IMR-90 (cell line): ENCODE measurements around the gene GFM2. TPM values are rescaled to one million over a fixed set of nuclear protein-coding genes. Genes with fewer than 3 reads are reported as not detected.
"Not testable (repeated sequence)": the region's sequence is repeated elsewhere in the genome, so short reads cannot be mapped to it uniquely, and the experiment has no call there.

Experiments
- ATAC-seq: fragments of 200-7000 bp; cut with Tn5 transposase; 2 replicates; pipeline ENCODE4 v1.9.1; 2020; ENCODE audit warnings: low read depth, mild to moderate bottlenecking, moderate library complexity
- BruUV-seq: library from RNA; stranded (reverse); fragments of 400-500 nt; replicated peaks from 2 replicates; lab custom pipeline; 2021; lab: Mats Ljungman, UMichigan
- CTCF ChIA-PET: fragments of 300-600 bp; formaldehyde crosslinking; extraction: SDS; loops from one replicate; lab custom pipeline; 2021; ENCODE audit warnings: antibody characterized with exemption; lab: Yijun Ruan, JAX
- POLR2A ChIA-PET: fragments of 300-600 bp; sonication (Branson Sonifier 250); formaldehyde crosslinking; loops from one replicate; lab custom pipeline; 2022; ENCODE audit warnings: antibody characterized with exemption; ENCODE audit not compliant: unreplicated experiment; lab: Charles Lee
- DNase-seq: peaks from one replicate; pipeline ENCODE4 v3.0.0; 2013
- H2AFZ ChIP-seq: replicated peaks from 2 replicates; pipeline ENCODE3; 2013; ENCODE audit warnings: low read length, mild to moderate bottlenecking; ENCODE audit not compliant: poor library complexity
- H2AK5ac ChIP-seq: 2 replicates; pipeline ENCODE4 v1.6.1; 2013; ENCODE audit warnings: low read depth, low read length, inconsistent platforms
- H2AK9ac ChIP-seq: replicated peaks from 2 replicates; pipeline ENCODE3; 2013; ENCODE audit warnings: mild to moderate bottlenecking, low read depth, low read length, moderate library complexity; ENCODE audit not compliant: poor library complexity
- H2BK120ac ChIP-seq: 2 replicates; pipeline ENCODE4 v1.6.1; 2013; ENCODE audit warnings: low read depth, low read length, inconsistent platforms
- H2BK15ac ChIP-seq: 3 replicates; pipeline ENCODE4 v1.6.1; 2013; ENCODE audit warnings: low read depth, low read length, inconsistent platforms
- H2BK20ac ChIP-seq: 2 replicates; pipeline ENCODE4 v1.6.1; 2013; ENCODE audit warnings: low read depth, mild to moderate bottlenecking, inconsistent platforms, low read length, moderate library complexity
- H2BK5ac ChIP-seq: 2 replicates; pipeline ENCODE4 v1.6.1; 2013; ENCODE audit warnings: mild to moderate bottlenecking, low read depth, low read length, inconsistent platforms; ENCODE audit not compliant: poor library complexity, severe bottlenecking
- H3K14ac ChIP-seq: replicated peaks from 2 replicates; pipeline ENCODE4 v1.6.1; 2013; ENCODE audit warnings: low read depth, low read length, inconsistent platforms
- H3K18ac ChIP-seq: 2 replicates; pipeline ENCODE4 v1.6.1; 2013; ENCODE audit warnings: low read depth, low read length, control low read depth
- H3K23ac ChIP-seq: 2 replicates; pipeline ENCODE4 v1.6.1; 2013; ENCODE audit warnings: low read depth, low read length, inconsistent platforms
- H3K27ac ChIP-seq: 2 replicates; pipeline ENCODE4 v1.5.1; 2013; ENCODE audit warnings: mild to moderate bottlenecking, control low read depth, low read length; ENCODE audit not compliant: insufficient read depth
- H3K27me3 ChIP-seq: 2 replicates; pipeline ENCODE4 v1.6.1; 2013; ENCODE audit warnings: low read length; ENCODE audit not compliant: control insufficient read depth, insufficient read depth
- H3K36me3 ChIP-seq: 2 replicates; pipeline ENCODE4 v1.6.1; 2013; ENCODE audit warnings: low read length, mixed read lengths; ENCODE audit not compliant: control insufficient read depth, insufficient read depth
- H3K4ac ChIP-seq: 2 replicates; pipeline ENCODE4 v1.6.1; 2013; ENCODE audit warnings: low read depth, low read length, inconsistent platforms
- H3K4me1 ChIP-seq: 2 replicates; pipeline ENCODE4 v1.6.1; 2013; ENCODE audit warnings: low read length, mixed read lengths; ENCODE audit not compliant: control insufficient read depth, insufficient read depth
- H3K4me2 ChIP-seq: 2 replicates; pipeline ENCODE4 v1.6.1; 2013; ENCODE audit warnings: low read depth, mild to moderate bottlenecking, control low read depth, low read length, moderate library complexity
- H3K4me3 ChIP-seq: 2 replicates; pipeline ENCODE4 v1.5.1; 2013; ENCODE audit warnings: low read depth, mild to moderate bottlenecking, control low read depth, low read length, moderate library complexity; ENCODE audit not compliant: insufficient read depth
- H3K56ac ChIP-seq: 2 replicates; pipeline ENCODE4 v1.6.1; 2013; ENCODE audit warnings: low read length, inconsistent platforms; ENCODE audit not compliant: insufficient read depth; ENCODE audit errors: extremely low read depth
- H3K79me1 ChIP-seq, 2 experiments: 2 replicates each; pipeline ENCODE4 v1.6.1; 2013; ENCODE audit warnings: low read length in 2 of 2, inconsistent platforms in 1 of 2, low read depth in 1 of 2
- H3K9ac ChIP-seq: 2 replicates; pipeline ENCODE4 v1.6.1; 2013; ENCODE audit warnings: low read depth, low read length, control low read depth
- H3K9me1 ChIP-seq: 2 replicates; pipeline ENCODE4 v1.6.1; 2013; ENCODE audit warnings: low read length, inconsistent platforms; ENCODE audit not compliant: insufficient read depth
- H3K9me3 ChIP-seq: 2 replicates; pipeline ENCODE4 v1.6.1; 2013; ENCODE audit warnings: low read length; ENCODE audit not compliant: control insufficient read depth, insufficient read depth
- H4K20me1 ChIP-seq: 2 replicates; pipeline ENCODE4 v1.6.1; 2013; ENCODE audit warnings: low read length, inconsistent platforms; ENCODE audit not compliant: insufficient read depth
- H4K5ac ChIP-seq: 2 replicates; pipeline ENCODE4 v1.6.1; 2013; ENCODE audit warnings: mild to moderate bottlenecking, low read depth, low read length, control low read depth
- H4K8ac ChIP-seq, 2 experiments: 2 replicates each; pipeline ENCODE4 v1.6.1; 2013; ENCODE audit warnings: low read depth in 2 of 2, low read length in 2 of 2, control low read depth in 1 of 2, inconsistent platforms in 1 of 2
- H4K91ac ChIP-seq: 2 replicates; pipeline ENCODE4 v1.6.1; 2013; ENCODE audit warnings: low read depth, low read length, inconsistent platforms; ENCODE audit not compliant: insufficient read depth
- WGBS, 2 experiments: methylation state at CpG; one replicate each; pipeline versions ENCODE4 v1.1.5 to v1.1.7; 2013; ENCODE audit warnings: missing lambda C conversion rate in 2 of 2; ENCODE audit not compliant: insufficient read length in 1 of 2; ENCODE audit errors: extremely low coverage in 2 of 2; 5-methylcytosine and 5-hydroxymethylcytosine counted together
- dilution Hi-C: fragments of 300-500 bp; cut with HindIII; formaldehyde crosslinking; loops from one replicate; pipeline ENCODE4 v1.14.3; 2018; ENCODE audit warnings: low sequenced_read_pairs; ENCODE audit not compliant: unreplicated experiment
- in situ Hi-C: fragments of 300-500 bp; cut with MboI; formaldehyde crosslinking; loops from 3 replicates; pipeline ENCODE4 v1.14.3; 2019; ENCODE audit warnings: low sequenced_read_pairs, inconsistent platforms, mixed read lengths
- intact Hi-C: fragments of 100-400 bp; cut with micrococcal nuclease; formaldehyde crosslinking; loops from 2 replicates; pipeline ENCODE4 v1.10.0; 2022
- polyA plus RNA-seq, 3 experiments: library from polyadenylated mRNA; depleted of rRNA; stranded (reverse); fragments of >200 nt; gene quantifications; 2 replicates each; pipeline ENCODE4 v1.2.3, GENCODE V29; 2012; ENCODE audit warnings: low replicate concordance in 1 of 3
- total RNA-seq: library from RNA; depleted of rRNA; stranded (reverse); fragments of >200 nt; gene quantifications from 2 replicates; pipeline ENCODE4 v1.2.3, GENCODE V29; 2012

The GFM2 gene
- total and polyA plus RNA-seq, 2 of the 4 experiments (the other 2 are of a cell fraction) = 23.3 to 45.7 TPM

- H3K36me3 ChIP-seq, intact Hi-C loops, H3K4me1 ChIP-seq, H4K20me1 ChIP-seq, H3K27me3 ChIP-seq, H3K79me1 ChIP-seq, H2BK15ac ChIP-seq, H3K56ac ChIP-seq, H3K9ac ChIP-seq, H3K14ac ChIP-seq, H4K91ac ChIP-seq, H3K4me3 ChIP-seq, POLR2A ChIA-PET, DNase-seq, H3K9me3 ChIP-seq, H4K5ac ChIP-seq, ATAC-seq, H2AK9ac ChIP-seq, dilution Hi-C loops, H3K27ac ChIP-seq, BruUV-seq, H3K4me2 ChIP-seq, H3K9me1 ChIP-seq, H3K23ac ChIP-seq, H2AFZ ChIP-seq, H2BK20ac ChIP-seq: not testable (repeated sequence)
- peak overlapping the region; percentile 24; the same call in 1 of the 2 replicates for H3K4ac ChIP-seq
- H2BK120ac ChIP-seq = peak overlapping the region; percentile 10; the same call in 1 of the 2 replicates
- H2AK5ac ChIP-seq = peak overlapping the region; percentile 81
- H4K8ac ChIP-seq = peak overlapping the region in 1 of 2 experiments; percentile 45; a peak in 1 of 4 replicates
- WGBS, 2 experiments = 95% methylated on average over 3 of the region's 6 CpGs; no CpG with 5 or more reads in 1 of the 2 experiments
- CTCF ChIA-PET = interaction anchor here (0.8 kb wide), 2 partner anchors 9 to 373 kb away, joined by 3 to 4 read pairs; no protein-coding TSS in a partner anchor
- in situ Hi-C loops = loop anchor here (5.0 kb wide), 1 partner anchor 241 kb away; no protein-coding TSS in a partner anchor
- H2BK5ac ChIP-seq = peak overlapping the region; percentile 7
- peak overlapping the region; percentile 5; the same call in 1 of the 2 replicates for H3K18ac ChIP-seq
Observed at GRCh38 chr5:74676466-74676865, 90.5 kb downstream of the GFM2 start.
